SK-N-SH (cell line): ENCODE measurements around the gene MIPEP.

Experiments
- FOXJ3 ChIP-seq: sonication (generic); formaldehyde crosslinking; IDR thresholded peaks from 2 replicates; pipeline ENCODE4 v1.5.1; 2020; ENCODE audit warnings: mild to moderate bottlenecking, missing genetic modification reagents
- FOXM1 ChIP-seq: IDR thresholded peaks from 2 replicates; pipeline ENCODE4 v1.4.0; 2012; ENCODE audit warnings: low read depth, mild to moderate bottlenecking
- MXI1 ChIP-seq: IDR thresholded peaks from 2 replicates; pipeline ENCODE4 v1.6.1; 2012; ENCODE audit warnings: mild to moderate bottlenecking, low read depth, low read length, improper control_type of control experiment
- POLR2AphosphoS5 ChIP-seq: IDR thresholded peaks from 2 replicates; pipeline ENCODE4 v1.6.1; 2012; ENCODE audit warnings: low read depth, low read length
- SMC3 ChIP-seq: IDR thresholded peaks from 2 replicates; pipeline ENCODE4 v1.6.1; 2012; ENCODE audit warnings: low read depth, low read length, improper control_type of control experiment
- TCF12 ChIP-seq: IDR thresholded peaks from 2 replicates; pipeline ENCODE4 v1.4.0; 2012
- TF ChIP-seq, protein P1 (sequence below): IDR thresholded peaks from 2 replicates; pipeline ENCODE4 v1.6.1; 2012; ENCODE audit warnings: mild to moderate bottlenecking, low read depth, low read length, moderate library complexity
- TF ChIP-seq, protein P2 (sequence below): fragments of 200-600 bp; sonication (generic); IDR thresholded peaks from 2 replicates; pipeline ENCODE4 v1.6.1; 2017; ENCODE audit warnings: antibody characterized with exemption, mild to moderate bottlenecking, moderate library complexity
- TF ChIP-seq, protein P3 (sequence below): fragments of 150-350 bp; IDR thresholded peaks from 2 replicates; pipeline ENCODE4 v1.6.1; 2017; ENCODE audit warnings: antibody characterized with exemption, low read length, low read depth, borderline replicate concordance

DNA sequence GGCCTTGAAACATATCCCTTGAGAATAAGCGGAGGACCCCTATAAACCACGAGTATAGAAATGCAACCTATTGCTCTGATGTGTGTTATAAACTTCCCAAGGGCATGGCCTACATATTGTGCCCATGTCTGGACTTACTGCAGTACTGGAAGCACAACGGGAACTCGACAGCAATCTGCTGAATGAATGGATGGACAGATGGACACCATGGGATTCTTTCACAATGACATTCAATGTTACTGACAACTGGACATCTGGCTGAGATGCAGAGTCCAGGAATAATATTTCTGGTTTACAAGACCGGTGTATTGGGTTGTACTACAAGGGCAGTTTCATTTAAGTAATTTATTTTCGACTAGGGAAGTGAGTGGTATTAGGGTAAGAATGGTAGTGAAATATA is 123.7 kb downstream of the MIPEP start:
- TF ChIP-seq SMC3 (no peak), FOXM1 (no peak), MXI1 (no peak), POLR2AphosphoS5 (no peak), FOXJ3 (CRISPR knock-in tag) (no peak), TCF12 (no peak)
- TF ChIP-seq, protein P1, sequence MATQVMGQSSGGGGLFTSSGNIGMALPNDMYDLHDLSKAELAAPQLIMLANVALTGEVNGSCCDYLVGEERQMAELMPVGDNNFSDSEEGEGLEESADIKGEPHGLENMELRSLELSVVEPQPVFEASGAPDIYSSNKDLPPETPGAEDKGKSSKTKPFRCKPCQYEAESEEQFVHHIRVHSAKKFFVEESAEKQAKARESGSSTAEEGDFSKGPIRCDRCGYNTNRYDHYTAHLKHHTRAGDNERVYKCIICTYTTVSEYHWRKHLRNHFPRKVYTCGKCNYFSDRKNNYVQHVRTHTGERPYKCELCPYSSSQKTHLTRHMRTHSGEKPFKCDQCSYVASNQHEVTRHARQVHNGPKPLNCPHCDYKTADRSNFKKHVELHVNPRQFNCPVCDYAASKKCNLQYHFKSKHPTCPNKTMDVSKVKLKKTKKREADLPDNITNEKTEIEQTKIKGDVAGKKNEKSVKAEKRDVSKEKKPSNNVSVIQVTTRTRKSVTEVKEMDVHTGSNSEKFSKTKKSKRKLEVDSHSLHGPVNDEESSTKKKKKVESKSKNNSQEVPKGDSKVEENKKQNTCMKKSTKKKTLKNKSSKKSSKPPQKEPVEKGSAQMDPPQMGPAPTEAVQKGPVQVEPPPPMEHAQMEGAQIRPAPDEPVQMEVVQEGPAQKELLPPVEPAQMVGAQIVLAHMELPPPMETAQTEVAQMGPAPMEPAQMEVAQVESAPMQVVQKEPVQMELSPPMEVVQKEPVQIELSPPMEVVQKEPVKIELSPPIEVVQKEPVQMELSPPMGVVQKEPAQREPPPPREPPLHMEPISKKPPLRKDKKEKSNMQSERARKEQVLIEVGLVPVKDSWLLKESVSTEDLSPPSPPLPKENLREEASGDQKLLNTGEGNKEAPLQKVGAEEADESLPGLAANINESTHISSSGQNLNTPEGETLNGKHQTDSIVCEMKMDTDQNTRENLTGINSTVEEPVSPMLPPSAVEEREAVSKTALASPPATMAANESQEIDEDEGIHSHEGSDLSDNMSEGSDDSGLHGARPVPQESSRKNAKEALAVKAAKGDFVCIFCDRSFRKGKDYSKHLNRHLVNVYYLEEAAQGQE, result no peak
- TF ChIP-seq, protein P2, sequence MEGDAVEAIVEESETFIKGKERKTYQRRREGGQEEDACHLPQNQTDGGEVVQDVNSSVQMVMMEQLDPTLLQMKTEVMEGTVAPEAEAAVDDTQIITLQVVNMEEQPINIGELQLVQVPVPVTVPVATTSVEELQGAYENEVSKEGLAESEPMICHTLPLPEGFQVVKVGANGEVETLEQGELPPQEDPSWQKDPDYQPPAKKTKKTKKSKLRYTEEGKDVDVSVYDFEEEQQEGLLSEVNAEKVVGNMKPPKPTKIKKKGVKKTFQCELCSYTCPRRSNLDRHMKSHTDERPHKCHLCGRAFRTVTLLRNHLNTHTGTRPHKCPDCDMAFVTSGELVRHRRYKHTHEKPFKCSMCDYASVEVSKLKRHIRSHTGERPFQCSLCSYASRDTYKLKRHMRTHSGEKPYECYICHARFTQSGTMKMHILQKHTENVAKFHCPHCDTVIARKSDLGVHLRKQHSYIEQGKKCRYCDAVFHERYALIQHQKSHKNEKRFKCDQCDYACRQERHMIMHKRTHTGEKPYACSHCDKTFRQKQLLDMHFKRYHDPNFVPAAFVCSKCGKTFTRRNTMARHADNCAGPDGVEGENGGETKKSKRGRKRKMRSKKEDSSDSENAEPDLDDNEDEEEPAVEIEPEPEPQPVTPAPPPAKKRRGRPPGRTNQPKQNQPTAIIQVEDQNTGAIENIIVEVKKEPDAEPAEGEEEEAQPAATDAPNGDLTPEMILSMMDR, result no peak
- TF ChIP-seq, protein P3, sequence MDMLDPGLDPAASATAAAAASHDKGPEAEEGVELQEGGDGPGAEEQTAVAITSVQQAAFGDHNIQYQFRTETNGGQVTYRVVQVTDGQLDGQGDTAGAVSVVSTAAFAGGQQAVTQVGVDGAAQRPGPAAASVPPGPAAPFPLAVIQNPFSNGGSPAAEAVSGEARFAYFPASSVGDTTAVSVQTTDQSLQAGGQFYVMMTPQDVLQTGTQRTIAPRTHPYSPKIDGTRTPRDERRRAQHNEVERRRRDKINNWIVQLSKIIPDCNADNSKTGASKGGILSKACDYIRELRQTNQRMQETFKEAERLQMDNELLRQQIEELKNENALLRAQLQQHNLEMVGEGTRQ, result no peak
